Activated naive CD4-positive, alpha-beta T cell treated with anti-CD3 and anti-CD28 coated beads for 36 hours (primary cell): ENCODE measurements around the gene UMODL1. TPM values are rescaled to one million over a fixed set of nuclear protein-coding genes. Genes with fewer than 3 reads are reported as not detected.

Experiments used
- CTCF ChIA-PET: fragments of 350-600 bp; sonication (Branson Sonifier 250); formaldehyde crosslinking; loops from one replicate; lab custom pipeline; 2021; ENCODE audit warnings: antibody characterized with exemption; lab: Charles Lee
- DNase-seq: peaks from one replicate; pipeline ENCODE4 v3.0.0-alpha.2; 2020
- H3K27ac Mint-ChIP-seq: one replicate; pipeline ENCODE4 v1.8.0; 2021; ENCODE audit warnings: mild to moderate bottlenecking, mixed read lengths
- H3K27me3 Mint-ChIP-seq: one replicate; pipeline ENCODE4 v1.8.0; 2021; ENCODE audit warnings: low read depth, mixed read lengths
- H3K36me3 Mint-ChIP-seq: one replicate; pipeline ENCODE4 v1.8.0; 2021; ENCODE audit warnings: low read depth, mixed read lengths
- H3K4me1 Mint-ChIP-seq: one replicate; pipeline ENCODE4 v1.8.0; 2021; ENCODE audit warnings: low read depth, mixed read lengths
- H3K4me3 Mint-ChIP-seq: one replicate; pipeline ENCODE4 v1.8.0; 2021; ENCODE audit warnings: mild to moderate bottlenecking, moderate library complexity, mixed read lengths
- H3K9me3 Mint-ChIP-seq: one replicate; pipeline ENCODE4 v1.8.0; 2021; ENCODE audit warnings: mixed read lengths
- intact Hi-C: fragments of 100-400 bp; cut with micrococcal nuclease; formaldehyde crosslinking; loops from one replicate; pipeline ENCODE4 v1.15.1; 2023
- total RNA-seq, 2 experiments: library from RNA; stranded (reverse); gene quantifications; one replicate each; pipeline ENCODE4 v1.2.3, GENCODE V29; 2021

The UMODL1 gene
- total RNA-seq, 2 experiments from 2014 or later: not detected

DNA sequence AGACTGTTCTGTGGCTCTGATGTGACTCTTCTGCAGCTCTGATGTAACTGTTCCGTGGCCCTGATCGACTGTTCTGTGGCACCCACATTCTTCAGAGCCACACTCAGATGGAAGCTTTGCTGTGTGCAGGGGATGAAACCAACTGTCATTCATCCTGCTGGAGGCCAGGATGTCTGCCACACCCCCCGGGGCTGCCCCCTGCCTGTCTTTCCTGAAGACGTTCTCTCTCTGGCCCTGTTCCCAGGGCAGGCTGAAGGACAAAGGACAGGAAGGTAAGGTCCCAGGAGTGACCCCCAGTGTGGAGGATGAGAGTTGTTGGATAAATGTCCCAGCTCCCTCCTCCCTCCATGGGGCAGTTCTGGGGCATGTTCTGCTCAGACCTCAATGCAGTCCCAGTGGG lies 29.4 kb upstream of the UMODL1 start:
- Mint-ChIP-seq H3K4me3 (no peak overlapping the region), H3K27ac (no peak overlapping the region), H3K36me3 (no peaks in the 10 kb centered on the region), H3K27me3 (no peaks in the 10 kb centered on the region), H3K9me3 (no peaks in the 10 kb centered on the region), H3K4me1 (peaks cover 3% of the 10 kb centered on the region)
- intact Hi-C loops: no loop called here
- CTCF ChIA-PET: interaction anchor here (1.3 to 1.5 kb wide), 2 partner anchors 22 to 66 kb away, joined by 3 to 4 read pairs; no protein-coding TSS in a partner anchor
- DNase-seq: no peak

GRCh38 chr21:42042651-42043050 lies 28.5 kb upstream of the UMODL1 start:
- Mint-ChIP-seq H3K4me3 (no peak overlapping the region), H3K27me3 (no peaks in the 10 kb centered on the region), H3K36me3 (no peaks in the 10 kb centered on the region), H3K9me3 (no peaks in the 10 kb centered on the region), H3K27ac (no peak overlapping the region), H3K4me1 (peaks cover 3% of the 10 kb centered on the region)
- CTCF ChIA-PET: interaction anchor here (1.3 to 1.5 kb wide), 2 partner anchors 21 to 65 kb away, joined by 3 to 4 read pairs; no protein-coding TSS in a partner anchor
- intact Hi-C loops: no loop called here
- DNase-seq: no peak

DNA sequence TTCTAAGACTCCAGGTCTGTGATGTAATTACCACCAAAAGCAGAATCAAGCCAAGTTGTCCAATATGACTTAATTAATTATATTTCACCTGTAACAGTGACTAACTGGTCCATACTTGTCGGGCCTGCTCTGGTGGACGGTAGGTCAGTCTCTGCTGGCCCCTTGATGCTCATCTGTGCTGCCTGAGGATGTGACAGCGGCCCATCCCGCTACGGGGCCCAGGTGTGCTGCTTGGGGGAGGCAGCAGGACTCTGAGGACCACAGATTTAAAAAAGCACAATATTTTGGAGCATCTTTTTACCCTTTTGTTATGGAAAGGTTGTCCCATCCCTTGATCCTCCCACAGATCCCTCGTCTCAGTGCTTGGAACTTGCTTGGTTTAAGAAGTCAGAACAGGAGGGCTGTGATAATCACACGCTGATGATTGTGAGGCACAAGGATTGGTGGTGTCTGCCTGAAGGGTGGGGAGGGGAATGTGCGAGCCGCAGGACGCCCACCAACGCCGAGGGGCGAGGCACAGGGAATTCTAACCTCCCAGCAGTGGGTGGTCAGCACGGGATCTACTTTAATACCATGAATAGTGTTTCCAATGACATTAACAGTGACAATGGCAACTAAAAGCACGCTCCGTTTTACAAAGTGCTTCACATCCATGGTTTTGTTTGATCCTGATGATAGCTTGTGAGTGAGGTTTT lies 27.8 kb upstream of the UMODL1 start:
- intact Hi-C loops: no loop called here
- no peaks in the 10 kb centered on the region for H3K36me3 Mint-ChIP-seq
- H3K9me3 Mint-ChIP-seq: no peaks in the 10 kb centered on the region
- no peak for DNase-seq
- H3K4me3 Mint-ChIP-seq: no peak overlapping the region
- H3K27me3 Mint-ChIP-seq: no peaks in the 10 kb centered on the region
- CTCF ChIA-PET: no interaction called here
- no peak overlapping the region for H3K27ac Mint-ChIP-seq
- peaks cover 3% of the 10 kb centered on the region for H3K4me1 Mint-ChIP-seq

GRCh38 chr21:42043961-42044360 lies 27.2 kb upstream of the UMODL1 start:
- H3K4me1 Mint-ChIP-seq: no peaks in the 10 kb centered on the region
- intact Hi-C loops: no loop called here
- CTCF ChIA-PET: no interaction called here
- H3K27ac Mint-ChIP-seq: no peak overlapping the region
- H3K27me3 Mint-ChIP-seq: no peaks in the 10 kb centered on the region
- H3K36me3 Mint-ChIP-seq: no peaks in the 10 kb centered on the region
- H3K9me3 Mint-ChIP-seq: no peaks in the 10 kb centered on the region
- DNase-seq: no peak
- no peak overlapping the region for H3K4me3 Mint-ChIP-seq

DNA sequence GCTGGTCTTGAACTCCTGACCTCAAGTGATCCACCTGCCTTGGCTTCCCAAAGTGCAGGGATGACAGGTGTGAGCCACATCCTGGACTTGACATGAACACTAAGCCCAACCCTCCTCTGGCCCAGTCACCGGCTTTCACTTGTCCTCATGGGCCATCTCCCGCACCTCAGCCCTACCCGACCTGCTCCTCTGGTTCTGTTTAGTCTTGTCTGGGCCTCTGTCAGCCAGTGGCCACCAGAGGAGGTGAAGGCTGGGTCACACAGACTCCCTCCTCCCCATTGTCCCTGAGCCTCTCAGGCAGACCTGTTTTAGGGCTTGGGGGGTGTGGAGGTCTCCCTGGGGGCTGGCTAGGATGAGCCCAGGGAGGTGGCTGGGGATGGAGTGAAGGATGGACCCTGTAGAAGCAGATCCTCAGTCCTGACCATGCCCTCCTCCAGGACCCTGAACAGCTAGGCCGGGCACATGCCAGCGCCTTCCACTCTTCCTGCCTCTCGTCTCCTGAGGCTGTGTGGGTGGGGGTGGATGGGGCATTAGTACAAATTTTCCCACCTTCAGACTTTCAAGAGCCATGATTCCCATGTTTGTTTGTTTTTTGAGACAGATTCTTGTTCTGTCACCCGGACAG lies 26.1 kb upstream of the UMODL1 start:
- CTCF ChIA-PET: interaction anchor here (0.6 to 1.4 kb wide), 2 partner anchors 28 to 72 kb away, joined by 5 read pairs; no protein-coding TSS in a partner anchor
- intact Hi-C loops: no loop called here
- H3K27ac Mint-ChIP-seq: no peak overlapping the region

DNA sequence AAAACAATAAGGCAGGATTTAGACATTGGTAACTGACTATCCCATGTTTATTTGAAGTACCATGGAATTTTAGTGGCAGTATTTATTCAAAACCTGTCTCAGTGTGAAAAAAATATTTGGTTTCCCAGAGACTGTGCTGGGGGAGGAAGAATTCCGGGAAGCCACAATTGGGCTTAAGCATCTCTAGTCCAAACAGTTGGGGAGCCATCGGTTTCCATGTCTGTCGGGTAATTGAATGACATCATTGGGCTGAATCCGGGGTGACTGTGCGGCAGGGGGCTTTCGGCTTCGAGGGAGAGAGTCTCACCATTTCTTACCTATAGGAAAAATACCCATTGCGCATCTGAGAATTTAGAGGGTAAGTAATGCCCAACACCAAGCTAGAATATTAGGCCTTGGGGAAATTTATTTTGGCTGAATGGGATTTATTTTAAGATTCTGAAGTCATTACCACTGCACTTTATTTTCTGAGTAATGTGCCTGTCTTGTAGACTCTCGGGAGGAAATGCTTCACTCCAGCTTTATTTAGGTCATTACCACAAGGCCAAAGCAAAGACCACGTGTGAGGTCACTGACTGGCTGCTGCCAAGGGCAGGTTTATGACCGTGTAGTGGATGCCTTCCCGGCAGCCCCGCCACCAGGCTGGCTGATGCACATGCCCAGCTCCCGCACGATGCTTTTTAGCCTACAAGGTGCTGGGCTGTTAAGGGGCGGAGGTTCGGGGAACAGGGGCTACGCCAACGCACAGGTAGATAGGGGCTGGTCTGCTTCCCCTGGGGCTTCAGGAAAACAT lies 23.1 kb upstream of the UMODL1 start:
- no peak for DNase-seq
- intact Hi-C loops: no loop called here
- Mint-ChIP-seq H3K27ac (no peak overlapping the region), H3K36me3 (no peaks in the 10 kb centered on the region), H3K9me3 (no peaks in the 10 kb centered on the region), H3K4me1 (peaks cover 4% of the 10 kb centered on the region), H3K27me3 (no peaks in the 10 kb centered on the region), H3K4me3 (no peak overlapping the region)
- CTCF ChIA-PET: no interaction called here

More for the DNA sequence above, 26.1 kb upstream of the UMODL1 start:
- Mint-ChIP-seq H3K36me3 (no peaks in the 10 kb centered on the region), H3K4me3 (no peak overlapping the region), H3K4me1 (no peaks in the 10 kb centered on the region), H3K27me3 (no peaks in the 10 kb centered on the region), H3K9me3 (no peaks in the 10 kb centered on the region)
- no peak for DNase-seq

GRCh38 chr21:42048870-42049577 lies 22.1 kb upstream of the UMODL1 start:
- H3K4me1 Mint-ChIP-seq: peaks cover 4% of the 10 kb centered on the region
- intact Hi-C loops: no loop called here
- no peak for DNase-seq
- no peak overlapping the region for H3K4me3 Mint-ChIP-seq
- H3K27ac Mint-ChIP-seq: no peak overlapping the region
- CTCF ChIA-PET: interaction anchor here (0.6 to 1.0 kb wide), 2 partner anchors 46 to 259 kb away, joined by 4 to 5 read pairs; no protein-coding TSS in a partner anchor
- H3K27me3 Mint-ChIP-seq: no peaks in the 10 kb centered on the region
- H3K9me3 Mint-ChIP-seq: no peaks in the 10 kb centered on the region
- no peaks in the 10 kb centered on the region for H3K36me3 Mint-ChIP-seq

- Mint-ChIP-seq H3K36me3 (no peaks in the 10 kb centered on the region), H3K27me3 (no peaks in the 10 kb centered on the region), H3K4me1 (peaks cover 4% of the 10 kb centered on the region), H3K27ac (no peak overlapping the region), H3K4me3 (no peak overlapping the region), H3K9me3 (no peaks in the 10 kb centered on the region)
- DNase-seq: no peak
- CTCF ChIA-PET: interaction anchor here (0.6 to 1.3 kb wide), 4 partner anchors 45 to 258 kb away, joined by 3 to 5 read pairs (median 4); no protein-coding TSS in a partner anchor
- intact Hi-C loops: no loop called here
These were observed 21.3 kb upstream of the UMODL1 start for GRCh38 chr21:42049578-42050430.

DNA sequence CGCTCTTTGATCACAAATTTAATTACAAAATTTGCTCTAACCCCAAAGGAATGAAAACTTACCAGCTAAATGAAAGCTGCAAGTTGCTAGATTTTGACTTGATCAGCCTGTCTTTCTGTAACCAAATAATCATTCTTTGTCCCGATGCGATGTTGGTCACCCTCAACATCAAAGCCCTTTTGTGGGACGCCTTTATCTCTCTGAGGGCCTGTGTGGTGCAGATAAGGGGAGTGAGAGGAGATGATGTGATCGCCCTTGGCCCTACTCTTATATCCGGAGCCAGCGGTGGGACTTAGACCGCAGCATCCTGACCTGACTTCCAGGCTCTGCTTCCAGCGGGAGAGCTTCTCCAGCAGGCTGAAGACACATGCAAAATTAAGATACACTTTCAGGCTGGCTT lies 19.3 kb upstream of the UMODL1 start:
- H3K27ac Mint-ChIP-seq: no peak overlapping the region
- CTCF ChIA-PET: interaction anchor here (1.7 kb wide), 1 partner anchor 56 kb away, joined by 4 read pairs; no protein-coding TSS in a partner anchor
- H3K4me1 Mint-ChIP-seq: peaks cover 4% of the 10 kb centered on the region
- intact Hi-C loops: no loop called here
- no peaks in the 10 kb centered on the region for H3K27me3 Mint-ChIP-seq
- DNase-seq: no peak
- H3K4me3 Mint-ChIP-seq: no peak overlapping the region
- H3K9me3 Mint-ChIP-seq: no peaks in the 10 kb centered on the region
- no peaks in the 10 kb centered on the region for H3K36me3 Mint-ChIP-seq

DNA sequence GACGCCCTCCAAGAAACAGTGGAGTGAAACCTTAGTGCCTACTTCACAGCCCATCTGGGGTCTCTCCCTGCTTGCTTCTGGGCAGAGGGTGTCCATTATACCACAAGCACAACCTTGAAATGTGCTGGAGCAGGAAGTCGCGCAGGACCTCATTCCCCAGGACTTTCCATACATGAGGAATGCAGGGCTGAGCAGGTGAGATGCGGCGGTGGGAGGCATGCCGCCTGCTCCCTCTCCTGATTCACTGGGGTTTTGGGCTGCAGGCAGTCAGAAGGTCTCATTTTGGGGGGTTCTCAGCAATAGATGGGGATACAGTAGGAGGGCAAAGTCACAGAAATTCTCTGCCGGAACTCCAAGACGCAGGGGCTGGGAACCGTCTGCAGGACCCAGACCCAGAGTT lies 15.7 kb upstream of the UMODL1 start:
- CTCF ChIA-PET: no interaction called here
- no peak overlapping the region for H3K4me3 Mint-ChIP-seq
- intact Hi-C loops: no loop called here
- no peak overlapping the region for H3K27ac Mint-ChIP-seq
- no peak for DNase-seq
- H3K36me3 Mint-ChIP-seq: no peaks in the 10 kb centered on the region
- H3K4me1 Mint-ChIP-seq: peaks cover 4% of the 10 kb centered on the region
- H3K9me3 Mint-ChIP-seq: no peaks in the 10 kb centered on the region
- H3K27me3 Mint-ChIP-seq: no peaks in the 10 kb centered on the region

DNA sequence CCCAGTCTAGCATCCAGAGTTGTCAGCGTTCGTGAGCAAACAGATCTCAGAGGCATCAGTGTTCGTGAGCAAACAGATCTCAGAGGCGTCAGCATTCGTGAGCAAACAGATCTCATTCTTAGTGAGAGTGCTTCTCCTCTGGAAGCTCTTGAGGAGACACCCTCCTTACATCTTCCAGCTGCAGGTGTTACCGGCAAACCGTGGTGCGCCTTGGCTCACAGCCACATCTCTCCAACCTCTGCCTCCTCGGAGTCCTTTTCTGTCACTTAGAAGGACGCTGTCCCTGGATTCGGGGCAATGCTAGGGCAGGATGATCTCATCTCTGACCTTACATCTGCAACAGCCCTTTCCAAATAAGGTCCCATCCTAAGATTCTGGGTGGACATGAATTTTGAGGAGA lies 14.6 kb upstream of the UMODL1 start:
- DNase-seq: no peak
- intact Hi-C loops: no loop called here
- H3K36me3 Mint-ChIP-seq: no peaks in the 10 kb centered on the region
- CTCF ChIA-PET: no interaction called here
- H3K4me1 Mint-ChIP-seq: peaks cover 10% of the 10 kb centered on the region
- H3K9me3 Mint-ChIP-seq: no peaks in the 10 kb centered on the region
- H3K27me3 Mint-ChIP-seq: no peaks in the 10 kb centered on the region
- H3K4me3 Mint-ChIP-seq: no peak overlapping the region
- no peak overlapping the region for H3K27ac Mint-ChIP-seq
